ENCODE results near the gene CRISPLD2.
"Not testable (repeated sequence)": the region's sequence is repeated elsewhere in the genome, so short reads cannot be mapped to it uniquely, and the experiment has no call there.

The CRISPLD2 gene

GRCh38 chr16:84859681-84860080 is 39.9 kb downstream of the CRISPLD2 start:
- DNase-seq (ENCODE audit: low spot score), result no peak

- no peak for DNase-seq (ENCODE audit: low spot score)
Measured at GRCh38 chr16:84860383-84860782, 40.6 kb downstream of the CRISPLD2 start.

- no peak for DNase-seq (ENCODE audit: low spot score)
Measured at GRCh38 chr16:84861671-84862070, 41.9 kb downstream of the CRISPLD2 start.

- DNase-seq (ENCODE audit: low spot score), result no peak
Measured at GRCh38 chr16:84862804-84863480, 43.2 kb downstream of the CRISPLD2 start.

GRCh38 chr16:84863481-84863814 is 43.7 kb downstream of the CRISPLD2 start:
- DNase-seq (ENCODE audit: low spot score), result no peak

GRCh38 chr16:84864326-84864955 is 44.7 kb downstream of the CRISPLD2 start:
- peak; percentile 61 for DNase-seq (ENCODE audit: low spot score)

- DNase-seq (ENCODE audit: low spot score), result no peak
Measured at GRCh38 chr16:84867696-84868095, 47.9 kb downstream of the CRISPLD2 start.

- DNase-seq (ENCODE audit: low spot score), result no peak
Measured at GRCh38 chr16:84868328-84868727, 48.5 kb downstream of the CRISPLD2 start.

- no peak for DNase-seq (ENCODE audit: low spot score)
Measured at GRCh38 chr16:84868829-84869472, 49.2 kb downstream of the CRISPLD2 start.

GRCh38 chr16:84869473-84869845 is 49.7 kb downstream of the CRISPLD2 start:
- no peak for DNase-seq (ENCODE audit: low spot score)

- not testable (repeated sequence) for DNase-seq (ENCODE audit: low spot score)
Measured at GRCh38 chr16:84872971-84873370, 53.2 kb downstream of the CRISPLD2 start.

- no peak for DNase-seq (ENCODE audit: low spot score)
Measured at GRCh38 chr16:84874004-84874435, 54.2 kb downstream of the CRISPLD2 start.

- no peak for DNase-seq (ENCODE audit: low spot score)
Measured at GRCh38 chr16:84874553-84874952, 54.8 kb downstream of the CRISPLD2 start.

GRCh38 chr16:84874983-84875382 is 55.2 kb downstream of the CRISPLD2 start:
- DNase-seq (ENCODE audit: low spot score), result no peak

- DNase-seq (ENCODE audit: low spot score), result no peak
Measured at GRCh38 chr16:84875846-84876245, 56.1 kb downstream of the CRISPLD2 start.

- no peak for DNase-seq (ENCODE audit: low spot score)
Measured at GRCh38 chr16:84876873-84877606, 57.3 kb downstream of the CRISPLD2 start.

- DNase-seq (ENCODE audit: low spot score), result no peak
Measured at GRCh38 chr16:84878770-84879169, 59.0 kb downstream of the CRISPLD2 start.

- DNase-seq (ENCODE audit: low spot score), result no peak
Measured at GRCh38 chr16:84879569-84880487, 60.0 kb downstream of the CRISPLD2 start.

- no peak for DNase-seq (ENCODE audit: low spot score)
Measured at GRCh38 chr16:84881702-84882521, 62.1 kb downstream of the CRISPLD2 start.

- no peak for DNase-seq (ENCODE audit: low spot score)
Measured at GRCh38 chr16:84883301-84883700, 63.5 kb downstream of the CRISPLD2 start.

GRCh38 chr16:84884246-84884595 is 64.4 kb downstream of the CRISPLD2 start:
- no peak for DNase-seq (ENCODE audit: low spot score)
